Germinal center (tissue), 1 donor: ENCODE measurements around the gene MEGF6.

Source experiments
- DNase-seq: peaks from one replicate; pipeline ENCODE4 v3.0.0; 2012; ENCODE audit warnings: mixed read lengths, low spot score

The MEGF6 gene

DNA sequence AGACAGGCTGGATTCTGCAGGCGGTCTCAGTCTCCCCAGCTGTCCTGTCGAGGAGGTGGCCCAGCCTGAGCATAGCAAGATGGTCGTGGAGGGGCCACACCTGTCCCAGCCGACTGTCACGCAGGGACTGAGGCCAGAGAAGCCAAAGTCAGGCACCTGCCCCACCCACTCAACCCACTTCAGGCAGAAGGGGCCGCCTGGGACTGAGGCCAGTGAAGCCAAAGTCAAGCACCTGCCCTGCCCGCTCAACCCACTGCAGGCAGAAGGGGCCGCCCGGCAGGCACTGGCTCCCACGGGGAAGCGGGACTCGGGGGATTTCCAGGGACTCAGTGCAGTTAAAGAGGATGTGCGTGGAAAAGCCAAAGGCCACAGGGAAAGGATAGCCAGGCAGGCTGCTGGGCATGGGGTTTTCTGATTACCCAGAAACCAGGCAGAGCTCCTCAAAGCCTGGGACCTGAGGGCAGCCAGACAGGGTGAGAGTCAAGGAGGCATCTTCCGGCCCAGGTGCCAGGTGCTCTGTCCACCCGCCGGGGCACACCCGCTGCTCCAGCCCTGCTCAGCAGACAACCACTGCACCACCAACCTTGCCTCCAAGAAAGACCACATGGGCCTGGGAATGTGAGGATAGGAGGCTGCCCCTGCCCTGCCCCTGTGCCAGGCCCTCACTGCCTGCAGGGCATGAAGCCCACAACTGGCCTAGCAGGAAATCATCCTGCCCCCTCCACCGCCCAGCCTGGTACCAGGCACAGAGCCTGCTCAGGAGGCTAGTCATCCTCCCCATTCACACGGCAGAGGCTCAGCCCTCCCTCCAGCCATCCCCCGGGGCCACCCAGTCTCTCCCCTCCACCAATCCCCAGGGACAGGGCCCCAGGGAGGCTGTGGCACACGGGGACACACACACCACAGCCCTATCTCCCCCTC lies 41.0 kb downstream of the MEGF6 start:
- no peak for DNase-seq

DNA sequence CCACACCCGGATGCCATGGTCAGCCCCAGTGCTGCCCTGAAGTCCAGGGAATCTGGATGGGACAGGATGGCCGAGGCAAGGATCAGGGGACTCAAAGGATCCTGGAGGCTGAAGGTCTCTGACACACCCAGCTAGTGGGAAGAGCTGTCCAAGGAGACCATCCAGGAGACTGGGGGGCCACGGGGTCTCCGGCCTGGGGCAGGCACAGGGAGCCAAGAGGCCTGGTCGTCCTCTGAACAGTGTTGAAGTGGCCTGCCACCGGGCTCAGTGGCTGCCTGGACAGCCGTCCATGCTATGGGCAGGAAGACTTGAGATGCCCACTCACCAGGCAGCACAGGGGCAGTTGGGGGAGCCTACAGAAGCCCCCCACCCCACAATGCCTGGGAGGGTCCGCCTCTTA lies 41.9 kb downstream of the MEGF6 start:
- no peak for DNase-seq

DNA sequence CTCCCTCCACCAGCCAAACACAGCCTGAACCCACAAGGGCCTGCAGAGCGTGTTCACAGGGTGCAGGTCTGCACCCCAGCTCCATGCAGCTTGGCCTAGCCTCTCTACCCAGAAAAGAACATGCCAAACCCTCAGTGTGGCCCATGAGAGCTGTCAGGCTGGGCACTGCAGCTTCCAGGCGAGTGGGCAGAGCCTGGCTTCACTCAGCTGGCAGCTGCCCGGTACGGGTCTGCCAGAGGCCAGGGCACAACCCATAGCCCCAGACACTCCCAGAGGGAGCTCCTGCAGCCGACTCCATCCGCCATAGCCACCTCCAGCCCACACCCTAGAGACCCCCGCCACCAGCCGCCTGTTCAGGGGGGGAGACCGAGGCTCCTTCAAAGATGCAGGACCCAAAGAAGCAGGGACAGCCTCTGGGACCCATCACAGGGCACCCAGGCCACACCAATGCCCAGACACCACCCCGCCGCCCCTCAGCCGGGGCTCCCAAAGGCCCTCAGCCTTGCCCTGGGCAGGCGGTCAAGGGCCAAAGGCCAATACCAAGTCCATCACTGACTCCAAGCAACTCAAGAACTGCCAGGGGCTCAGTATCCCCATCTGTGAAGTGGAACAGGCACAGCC lies 42.4 kb downstream of the MEGF6 start:
- DNase-seq = no peak

DNA sequence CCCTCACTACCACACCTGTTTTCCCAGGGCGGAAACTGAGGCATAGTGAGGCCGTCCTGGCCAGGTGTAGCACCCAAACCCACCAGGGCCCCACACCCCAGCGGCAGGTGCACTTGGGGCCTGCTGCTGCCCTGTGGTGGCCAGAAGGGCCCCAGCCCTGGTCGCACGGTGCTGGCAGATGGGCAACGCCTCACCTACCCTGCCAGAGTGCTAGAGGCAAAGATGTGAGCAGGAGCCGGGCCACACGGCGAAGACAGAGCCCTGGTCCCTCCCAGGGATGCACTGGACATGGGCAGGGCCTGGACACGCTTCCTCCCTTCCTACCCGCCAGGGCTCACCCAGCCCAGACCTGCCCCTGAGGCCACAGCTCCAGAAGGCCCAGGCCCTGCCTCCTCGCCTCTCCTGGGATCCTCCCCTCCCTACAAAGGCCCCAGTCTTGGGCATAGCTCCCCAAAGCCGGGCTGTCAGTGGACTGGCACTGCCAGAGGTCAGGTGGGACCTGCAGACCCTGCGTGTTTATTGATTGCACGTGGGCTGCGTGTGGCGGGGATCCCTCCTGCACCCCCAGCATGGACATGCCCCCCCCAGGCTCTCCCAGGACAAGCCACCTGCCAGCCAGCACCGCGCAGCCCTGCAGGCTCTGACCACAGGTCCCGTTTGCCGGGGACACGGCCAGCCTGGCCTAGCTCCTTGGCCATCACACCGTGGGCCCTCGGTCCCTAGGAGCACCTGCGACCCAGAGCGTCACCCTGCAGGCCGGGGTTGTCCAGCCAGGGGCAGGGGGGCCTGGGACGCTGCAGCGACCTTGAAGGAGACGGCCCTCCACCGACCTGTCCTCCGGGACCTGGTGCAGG lies 44.1 kb downstream of the MEGF6 start:
- DNase-seq = no peak

DNA sequence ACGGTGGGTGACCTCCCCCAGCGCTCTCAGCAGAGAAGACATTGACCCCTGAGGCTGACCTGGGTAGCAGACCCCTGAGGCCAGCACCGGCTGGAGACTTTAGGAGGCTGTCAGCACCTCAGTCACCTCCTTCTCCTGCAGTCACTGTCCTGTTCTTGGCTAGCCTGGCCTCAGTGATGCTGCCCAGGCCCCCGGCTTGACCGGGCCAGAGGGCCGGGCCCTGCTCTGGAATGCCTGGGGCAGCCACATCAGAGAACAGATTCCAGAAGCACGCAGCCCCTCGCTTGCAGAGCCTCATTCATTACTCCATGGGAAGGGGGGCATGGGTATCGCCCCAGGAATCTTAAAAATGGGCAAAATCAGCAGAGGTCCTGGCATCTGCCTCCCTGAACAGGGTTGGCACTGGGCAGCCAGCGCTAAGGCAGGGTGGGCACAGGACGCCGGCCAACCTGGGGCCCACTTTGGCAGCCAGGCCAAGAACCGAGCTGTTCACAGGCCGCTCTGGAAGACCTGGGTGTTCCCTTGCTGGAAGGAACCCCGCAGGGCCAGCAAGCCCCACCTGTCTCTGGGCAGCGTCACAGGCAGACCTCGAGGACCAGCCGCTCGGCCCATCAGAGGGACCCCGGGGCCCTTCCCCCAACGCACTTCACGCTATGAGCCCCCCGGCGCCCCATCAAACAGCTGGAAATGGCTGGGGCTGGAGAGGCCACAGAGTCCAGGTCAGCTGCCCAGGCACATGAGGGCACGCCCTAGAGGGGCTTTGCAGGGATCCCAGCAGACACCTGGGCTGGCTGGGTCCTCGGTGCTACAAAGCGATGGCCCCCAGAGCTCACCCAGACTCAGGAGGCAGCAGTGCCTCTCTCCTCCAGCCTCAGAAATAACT lies 45.1 kb downstream of the MEGF6 start:
- DNase-seq = no peak

DNA sequence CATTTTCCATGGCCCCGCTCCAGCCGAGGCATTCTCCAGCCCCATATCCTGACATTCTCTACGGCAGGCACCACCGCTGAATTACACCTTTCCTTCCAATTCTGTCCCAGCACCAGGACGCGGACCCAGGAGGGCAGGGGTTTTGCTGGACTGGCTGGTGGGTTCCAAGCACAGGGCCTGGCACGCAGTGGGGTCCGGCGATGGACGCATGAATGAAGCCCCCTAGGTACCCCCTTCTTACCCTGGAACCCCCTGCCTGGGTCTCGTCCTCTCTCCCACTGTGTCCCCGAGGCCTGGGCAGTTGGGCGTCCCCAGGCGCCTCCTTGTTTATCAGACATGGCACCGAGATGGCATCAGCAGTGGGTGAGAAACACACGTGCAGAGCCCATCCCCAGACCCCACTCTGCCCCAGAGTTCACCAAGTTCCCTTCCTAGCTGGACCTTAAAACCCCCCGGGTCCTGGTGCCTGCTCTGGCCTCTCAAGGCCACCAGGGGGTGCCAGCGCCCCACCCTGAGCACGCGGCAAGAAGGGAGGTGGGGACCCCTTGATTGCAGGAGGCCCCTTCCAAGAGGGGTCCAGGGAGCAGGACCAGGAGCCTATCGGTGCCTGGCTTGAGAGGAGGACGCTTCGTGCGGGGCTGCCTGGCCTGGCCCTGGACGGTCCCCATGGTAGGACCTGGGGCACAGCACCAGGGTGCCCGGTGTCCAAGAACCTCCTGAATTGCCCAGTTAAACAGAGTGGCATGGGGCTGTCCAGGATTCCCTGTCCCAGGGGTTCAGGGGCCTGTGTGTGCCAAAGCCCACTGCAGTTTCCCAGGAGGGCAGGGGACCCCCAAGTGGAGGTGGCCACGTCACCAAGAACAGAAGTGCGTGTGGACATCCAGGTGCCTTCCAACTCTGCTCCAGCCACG lies 46.1 kb downstream of the MEGF6 start:
- peak; percentile 76 for DNase-seq

DNA sequence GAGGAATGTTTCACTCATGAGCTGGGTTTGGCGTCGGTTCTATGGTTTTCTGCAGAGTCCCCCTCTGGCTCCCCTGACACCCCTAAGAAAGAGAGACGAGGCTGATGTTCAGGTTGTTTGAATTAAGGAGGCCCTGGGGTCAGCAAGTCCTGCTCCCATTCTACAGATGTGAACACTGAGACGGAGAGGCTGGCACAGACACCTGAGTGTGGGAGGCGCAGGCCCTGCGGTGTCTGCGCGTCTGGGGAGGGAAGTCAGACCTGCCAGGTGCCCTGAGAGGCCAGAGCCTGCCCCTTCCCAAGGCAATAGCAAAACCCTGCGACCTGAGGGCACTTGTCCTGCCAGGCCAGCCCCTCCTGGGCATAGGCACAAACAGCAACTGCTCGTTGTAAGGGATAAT lies 47.7 kb downstream of the MEGF6 start:
- DNase-seq = no peak

DNA sequence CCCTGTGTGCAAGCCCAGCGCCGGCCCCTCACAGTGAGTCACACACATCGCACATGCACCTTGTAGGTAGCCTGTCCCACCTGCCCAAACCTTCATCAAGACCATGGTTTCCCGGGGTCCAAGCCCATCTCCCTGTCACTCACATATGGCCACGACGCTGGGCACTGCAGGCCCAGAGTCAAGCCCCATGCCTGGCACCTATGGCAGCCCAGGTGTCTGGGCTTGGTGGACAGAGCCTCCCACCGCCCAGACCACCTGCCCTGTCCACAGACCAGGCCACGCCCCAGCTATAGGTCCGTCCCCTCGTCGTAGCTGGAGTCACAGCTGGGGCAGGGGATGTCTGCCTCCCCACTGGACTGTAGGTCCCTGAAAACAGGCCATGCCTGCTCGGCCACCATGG lies 48.2 kb downstream of the MEGF6 start:
- no peak for DNase-seq

DNA sequence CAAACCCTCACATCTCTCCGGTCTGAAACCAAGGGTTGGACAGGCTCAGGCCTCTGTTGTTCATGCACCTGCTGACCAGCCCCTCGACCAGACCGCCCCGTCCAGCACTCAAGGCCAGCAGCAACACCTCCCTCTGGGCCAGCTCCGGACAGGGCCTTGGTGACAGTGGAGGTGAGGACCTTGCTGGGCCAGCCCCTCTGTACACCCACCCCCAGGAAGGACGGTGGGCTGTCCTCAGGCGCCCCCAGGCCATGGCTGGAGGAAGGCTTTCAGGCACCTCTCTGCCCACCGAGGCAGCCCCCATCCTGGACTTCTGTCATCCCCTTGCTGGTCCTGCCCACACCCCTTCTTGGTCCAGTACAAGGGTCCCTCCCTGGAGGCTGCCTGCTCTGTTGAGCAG lies 48.6 kb downstream of the MEGF6 start:
- no peak for DNase-seq

DNA sequence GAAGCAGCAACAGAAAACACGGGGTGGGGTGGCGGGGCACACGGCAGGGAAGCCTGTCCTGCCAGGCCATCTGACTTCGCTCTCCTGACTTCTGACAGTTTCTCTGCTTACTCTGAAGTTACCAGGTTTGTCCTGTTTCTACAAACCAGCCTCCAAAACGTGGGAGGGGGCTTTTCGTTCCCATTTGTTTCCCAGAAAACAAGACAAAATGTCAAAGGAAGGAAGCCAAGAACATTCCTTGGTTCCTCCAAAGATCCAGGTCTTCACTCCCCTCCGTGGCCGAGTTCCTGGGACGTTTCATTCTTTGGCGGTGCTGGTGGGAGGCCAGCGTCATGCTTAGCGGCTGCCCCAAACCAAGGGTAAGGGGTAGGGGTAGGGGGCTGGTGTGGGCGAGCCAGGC lies 49.6 kb downstream of the MEGF6 start:
- DNase-seq = no peak

DNA sequence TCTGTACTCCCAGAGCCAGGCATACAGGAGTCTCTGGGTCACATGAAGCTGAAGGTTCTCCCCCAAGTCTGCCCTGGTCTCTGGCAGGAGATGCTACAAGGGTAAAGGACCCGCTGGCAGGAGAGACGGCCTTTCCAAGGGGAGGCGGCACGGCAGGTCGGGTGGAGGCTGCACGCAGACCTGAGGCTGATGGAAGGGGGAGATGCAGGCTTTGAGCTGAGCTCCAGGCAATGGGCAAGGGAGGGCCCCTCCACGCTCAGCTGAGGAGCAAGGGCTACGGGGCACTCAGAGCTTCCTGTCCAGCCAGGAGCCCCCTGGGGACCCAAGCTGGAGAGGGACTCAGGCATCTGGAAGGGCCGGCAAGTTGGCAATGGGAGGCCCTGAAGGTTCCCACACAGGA lies 50.3 kb downstream of the MEGF6 start:
- DNase-seq = no peak

DNA sequence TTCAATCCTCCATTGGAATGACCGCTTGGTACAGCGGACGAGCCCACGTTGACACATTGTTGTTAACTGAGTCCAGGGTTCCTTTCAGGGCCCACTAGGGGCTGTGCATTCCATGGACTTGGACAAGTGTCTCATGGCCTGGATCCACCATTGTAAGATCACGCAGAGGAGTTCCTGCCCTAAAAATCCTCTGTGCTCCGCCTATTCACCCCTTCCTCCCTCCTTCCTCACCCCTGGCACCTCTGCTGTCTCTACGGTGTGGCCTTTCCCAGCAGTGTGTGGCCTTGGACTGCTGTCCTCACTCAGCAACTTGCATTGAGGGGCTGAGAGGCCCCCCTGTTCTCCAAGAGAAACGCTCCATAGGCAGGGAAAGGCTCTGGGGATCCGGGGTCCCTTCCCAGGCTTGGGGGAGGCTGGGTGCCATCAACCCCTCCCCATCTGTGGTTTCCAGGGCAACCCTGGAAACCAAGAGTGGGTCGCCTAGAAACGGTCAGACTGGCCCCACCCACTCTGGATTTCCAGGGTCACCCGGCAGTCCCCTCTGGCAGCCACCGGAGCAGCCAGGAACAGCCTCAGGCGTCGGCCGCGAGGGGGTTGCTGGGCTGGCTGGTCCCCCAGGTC lies 50.9 kb downstream of the MEGF6 start:
- no peak for DNase-seq

DNA sequence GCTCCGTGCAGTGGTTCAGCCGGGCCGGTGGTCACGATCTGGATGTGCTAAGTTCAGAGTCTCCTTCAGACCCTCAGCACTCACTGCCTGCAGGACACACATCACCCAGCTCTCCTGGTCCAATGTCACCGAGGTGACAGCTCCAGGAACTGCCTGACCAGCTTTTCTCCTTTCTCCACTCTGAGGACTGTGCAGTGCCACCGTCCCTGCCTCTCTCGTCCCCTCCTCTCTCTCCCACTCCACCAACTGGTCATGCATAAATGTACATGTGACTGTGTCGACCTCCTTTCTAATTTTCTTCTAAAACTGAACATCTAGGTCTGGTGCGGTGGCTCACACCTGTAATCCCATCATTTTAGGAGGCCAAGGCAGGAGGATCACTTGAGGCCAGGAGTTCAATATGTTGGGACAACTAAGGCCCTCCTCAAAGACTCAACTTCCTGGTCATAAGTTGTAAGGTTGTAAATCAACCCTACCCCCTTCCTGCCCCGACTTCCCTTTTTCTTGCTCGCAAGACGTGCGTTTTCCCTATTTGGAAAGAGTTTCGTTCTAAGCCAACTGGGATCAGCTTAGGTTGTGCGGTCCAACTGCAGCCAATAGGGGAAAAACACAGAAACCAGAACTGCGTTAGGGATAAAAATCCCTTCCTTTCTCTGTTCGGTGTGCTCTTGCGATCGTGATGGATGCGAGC lies 53.1 kb downstream of the MEGF6 start:
- no peak for DNase-seq

DNA sequence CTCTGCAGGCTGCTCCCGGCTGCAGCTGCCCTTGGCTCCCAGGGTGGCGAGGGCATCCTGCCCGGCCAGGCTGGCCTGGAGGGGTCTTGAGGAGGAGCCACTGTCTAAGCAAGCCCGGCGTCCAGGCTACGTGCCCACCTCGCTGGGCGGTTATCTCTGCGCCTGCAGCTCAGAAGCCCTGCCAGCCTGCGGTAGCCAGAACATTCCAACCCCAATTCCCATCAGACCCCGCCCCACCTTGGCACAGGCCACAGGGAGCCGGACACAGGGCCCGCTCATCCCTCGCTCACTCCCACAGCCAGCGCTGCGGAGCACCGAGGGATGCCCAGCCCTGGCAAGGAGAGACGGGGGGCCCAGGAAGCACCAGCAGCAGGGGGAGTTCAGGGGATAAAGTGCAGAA lies 53.9 kb downstream of the MEGF6 start:
- no peak for DNase-seq

DNA sequence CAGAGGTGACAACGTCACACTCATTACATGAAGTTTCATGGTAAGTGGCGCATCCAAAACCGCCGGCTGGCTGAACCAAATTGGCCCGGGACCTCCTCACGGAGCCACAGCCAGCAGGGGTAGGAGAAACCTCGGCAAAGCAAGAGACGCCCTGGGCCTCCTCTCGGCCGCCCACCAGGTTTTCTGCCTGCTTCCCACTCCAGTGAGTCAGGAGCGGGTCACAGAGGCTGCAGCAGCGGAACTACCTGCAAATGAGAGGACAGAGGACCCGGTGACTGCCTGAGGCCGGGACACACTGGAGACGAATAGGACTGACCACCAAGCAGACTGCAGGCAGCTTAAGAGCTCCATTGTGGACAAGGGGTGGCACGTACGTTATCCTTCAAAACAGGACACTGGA lies 55.0 kb downstream of the MEGF6 start:
- no peak for DNase-seq

DNA sequence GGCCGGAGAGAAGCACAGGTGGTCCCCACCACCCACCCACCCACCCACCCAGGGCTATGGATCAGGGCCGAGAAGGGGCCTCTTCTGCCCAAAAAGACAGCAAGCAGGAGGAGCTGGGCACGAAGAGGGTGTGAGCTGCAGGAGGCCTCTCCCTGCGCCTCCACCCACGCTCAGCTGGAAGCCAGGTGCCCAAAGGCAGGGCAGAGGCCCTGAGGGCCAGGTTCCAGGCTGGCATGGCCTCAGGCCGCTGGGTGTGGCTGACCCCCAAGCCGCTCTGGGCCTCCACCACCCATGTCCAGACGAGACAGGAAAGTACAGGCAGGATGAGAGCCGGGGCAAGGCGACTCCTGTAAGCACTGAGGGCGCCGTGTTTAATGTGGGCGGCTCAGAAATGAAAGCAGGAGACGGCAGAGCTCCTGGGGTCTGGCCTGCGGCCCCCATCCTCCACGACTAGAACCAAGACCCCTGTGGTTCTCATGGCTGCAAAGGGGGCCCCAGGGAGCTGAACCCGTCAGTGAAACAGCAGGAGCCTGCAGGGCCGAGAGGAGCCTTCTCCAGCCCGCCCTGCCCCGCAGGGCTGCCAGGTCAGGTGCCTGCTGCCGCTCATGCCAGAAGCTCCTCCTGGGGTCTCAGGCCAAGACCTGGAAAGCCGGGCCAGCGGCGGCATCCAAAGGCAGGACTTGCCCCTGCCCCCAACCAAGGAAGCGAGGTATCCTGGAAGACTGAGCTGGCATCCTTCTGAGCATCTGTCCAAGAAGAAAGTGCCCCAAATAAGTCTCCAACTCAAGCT lies 56.0 kb downstream of the MEGF6 start:
- DNase-seq = no peak

DNA sequence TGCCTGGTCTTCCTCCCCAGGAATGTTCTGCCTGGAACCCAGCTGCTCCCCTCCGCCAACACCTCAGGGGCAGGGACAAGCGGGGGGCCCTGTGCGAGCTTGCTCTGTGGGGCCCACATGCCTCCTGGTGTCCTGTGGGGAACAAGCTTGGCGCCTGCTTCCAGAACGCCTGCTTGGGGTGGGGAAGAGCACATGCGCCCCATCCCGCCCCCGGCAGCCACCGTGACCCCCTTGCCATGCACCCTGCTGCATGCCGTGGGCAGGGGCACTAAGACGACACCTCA lies 57.4 kb downstream of the MEGF6 start:
- DNase-seq = no peak

DNA sequence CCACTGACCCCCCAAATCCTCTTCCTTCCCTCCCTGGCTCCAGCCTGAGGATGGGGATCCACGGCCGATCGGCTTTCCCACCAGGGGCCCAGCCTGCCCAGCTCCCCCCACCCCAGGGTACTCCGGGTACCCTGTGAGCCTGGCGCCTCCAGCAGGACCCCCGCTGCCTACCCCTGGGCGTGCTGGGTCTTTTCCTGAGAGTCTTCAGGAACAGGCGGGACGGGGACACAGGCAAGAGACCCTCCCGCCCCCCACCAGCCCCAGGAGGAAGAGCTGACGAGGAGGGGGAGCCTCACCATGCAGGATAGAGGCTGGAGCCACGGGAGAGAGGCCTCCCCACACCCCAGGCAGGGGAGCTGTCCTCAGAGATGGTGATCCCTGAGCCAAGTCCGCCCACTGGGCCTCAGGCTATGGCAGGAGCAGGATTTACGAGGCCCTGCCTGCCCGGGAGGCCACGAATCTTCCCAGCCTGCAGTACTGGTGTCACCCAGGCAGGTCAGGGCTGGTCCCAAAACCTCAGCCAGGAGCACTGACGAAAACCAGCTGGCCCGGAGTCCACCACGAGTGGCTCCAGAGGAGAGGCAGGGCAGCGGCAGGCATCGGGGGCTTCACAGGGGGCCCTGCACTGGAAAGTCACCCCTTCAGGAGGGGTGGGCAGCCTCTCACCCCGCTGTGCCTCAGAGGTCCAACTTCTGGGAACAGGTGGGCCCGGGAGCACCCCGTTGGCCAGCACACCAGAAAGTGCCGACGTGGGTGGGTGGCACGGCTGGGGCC lies 58.0 kb downstream of the MEGF6 start:
- no peak for DNase-seq
